ENCODE measurements around the gene SKAP2.
"Not testable (repeated sequence)": the region's sequence is repeated elsewhere in the genome, so short reads cannot be mapped to it uniquely, and the experiment has no call there.

The SKAP2 gene

GRCh38 chr7:26857506-26858240 is 6.7 kb downstream of the SKAP2 start:
- no peak for DNase-seq (ENCODE audit: extremely low read depth in 1 of 2, low read depth in 1 of 2)

GRCh38 chr7:26857170-26857505 is 7.3 kb downstream of the SKAP2 start:
- no peak for DNase-seq (ENCODE audit: extremely low read depth in 1 of 2, low read depth in 1 of 2)

GRCh38 chr7:26856176-26856985 is 8.0 kb downstream of the SKAP2 start:
- DNase-seq (ENCODE audit: extremely low read depth in 1 of 2, low read depth in 1 of 2): no peak

- DNase-seq (ENCODE audit: extremely low read depth in 1 of 2, low read depth in 1 of 2): no peak
Measured at GRCh38 chr7:26854876-26855855, 9.2 kb downstream of the SKAP2 start.

GRCh38 chr7:26853788-26854393 is 10.5 kb downstream of the SKAP2 start:
- DNase-seq (ENCODE audit: extremely low read depth in 1 of 2, low read depth in 1 of 2): no peak

- DNase-seq (ENCODE audit: extremely low read depth in 1 of 2, low read depth in 1 of 2): no peak
Measured at GRCh38 chr7:26850193-26850651, 14.2 kb downstream of the SKAP2 start.

- no peak for DNase-seq (ENCODE audit: extremely low read depth in 1 of 2, low read depth in 1 of 2)
Measured at GRCh38 chr7:26843705-26844104, 20.7 kb downstream of the SKAP2 start.

- DNase-seq (ENCODE audit: extremely low read depth in 1 of 2, low read depth in 1 of 2): no peak
Measured at GRCh38 chr7:26842897-26843296, 21.5 kb downstream of the SKAP2 start.

GRCh38 chr7:26841003-26841739 is 23.2 kb downstream of the SKAP2 start:
- DNase-seq (ENCODE audit: extremely low read depth in 1 of 2, low read depth in 1 of 2): no peak

- not testable (repeated sequence) for DNase-seq (ENCODE audit: extremely low read depth in 1 of 2, low read depth in 1 of 2)
Measured at GRCh38 chr7:26836793-26837192, 27.6 kb downstream of the SKAP2 start.

- no peak for DNase-seq (ENCODE audit: extremely low read depth in 1 of 2, low read depth in 1 of 2)
Measured at GRCh38 chr7:26815426-26815825, 49.0 kb downstream of the SKAP2 start.

GRCh38 chr7:26813432-26813831 is 51.0 kb downstream of the SKAP2 start:
- no peak for DNase-seq (ENCODE audit: extremely low read depth in 1 of 2, low read depth in 1 of 2)

- DNase-seq (ENCODE audit: extremely low read depth in 1 of 2, low read depth in 1 of 2): no peak
Measured at GRCh38 chr7:26794541-26794940, 69.8 kb downstream of the SKAP2 start.

- no peak for DNase-seq (ENCODE audit: extremely low read depth in 1 of 2, low read depth in 1 of 2)
Measured at GRCh38 chr7:26792576-26792975, 71.8 kb downstream of the SKAP2 start.

GRCh38 chr7:26792006-26792405 is 72.4 kb downstream of the SKAP2 start:
- DNase-seq (ENCODE audit: extremely low read depth in 1 of 2, low read depth in 1 of 2): no peak

- DNase-seq (ENCODE audit: extremely low read depth in 1 of 2, low read depth in 1 of 2): no peak
Measured at GRCh38 chr7:26789481-26790184, 74.8 kb downstream of the SKAP2 start.

- no peak for DNase-seq (ENCODE audit: extremely low read depth in 1 of 2, low read depth in 1 of 2)
Measured at GRCh38 chr7:26787701-26788100, 76.7 kb downstream of the SKAP2 start.

- no peak for DNase-seq (ENCODE audit: extremely low read depth in 1 of 2, low read depth in 1 of 2)
Measured at GRCh38 chr7:26784118-26784517, 80.3 kb downstream of the SKAP2 start.

GRCh38 chr7:26782501-26782900 is 81.9 kb downstream of the SKAP2 start:
- no peak for DNase-seq (ENCODE audit: extremely low read depth in 1 of 2, low read depth in 1 of 2)
